CD4-positive, alpha-beta T cell treated with Interleukin-10 for 1 hour (primary cell): Measurements from ENCODE around the gene HAP1.

ENCODE experiments used
- DNase-seq: peaks from one replicate; pipeline ENCODE4 v3.0.0-alpha.2; 2020

The HAP1 gene

DNA sequence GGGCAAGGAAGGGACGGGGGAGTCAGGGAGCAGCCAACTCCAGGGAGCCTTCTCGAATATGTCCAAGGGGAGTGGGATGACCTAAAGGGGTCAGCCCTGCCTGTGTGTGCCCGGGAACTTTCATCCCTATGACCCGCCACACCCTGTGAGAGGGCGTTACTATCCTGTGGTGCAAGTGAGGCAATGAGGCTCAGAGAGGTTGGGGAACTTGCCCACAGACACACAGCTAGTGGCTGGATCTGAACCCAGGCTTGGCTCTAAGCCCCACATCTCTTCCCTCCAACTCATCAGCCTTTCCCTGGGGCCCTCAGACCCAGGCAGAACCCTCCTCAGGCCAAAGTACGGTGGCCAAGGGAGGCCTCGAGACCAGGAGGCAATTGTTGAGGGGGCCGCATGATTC lies 28.9 kb upstream of the HAP1 start:
- DNase-seq, result no peak

GRCh38 chr17:41762841-41763240 lies 28.4 kb upstream of the HAP1 start:
- no peak for DNase-seq

- no peak for DNase-seq
These were observed 27.9 kb upstream of the HAP1 start for GRCh38 chr17:41762391-41762790.

GRCh38 chr17:41760878-41761277 lies 26.4 kb upstream of the HAP1 start:
- no peak for DNase-seq

DNA sequence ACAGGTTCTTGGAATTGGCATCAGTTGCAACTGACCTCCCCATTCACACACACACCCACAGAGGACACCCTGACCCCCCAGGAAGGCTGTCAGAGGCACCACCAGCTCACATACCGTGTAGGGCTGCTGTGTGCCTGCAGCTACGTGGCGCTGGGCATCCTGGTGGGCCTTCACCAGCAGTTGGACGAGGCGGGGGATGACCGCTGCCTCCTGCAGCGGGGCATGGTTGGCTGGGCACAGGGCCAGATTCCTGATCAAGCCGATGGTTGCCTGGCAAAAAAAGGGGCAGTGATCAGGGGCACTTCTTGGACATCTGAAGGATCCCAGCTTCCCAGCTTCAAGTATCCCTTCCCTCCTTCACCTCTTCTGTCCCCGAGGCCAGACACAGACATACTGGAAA lies 24.2 kb upstream of the HAP1 start:
- no peak for DNase-seq

DNA sequence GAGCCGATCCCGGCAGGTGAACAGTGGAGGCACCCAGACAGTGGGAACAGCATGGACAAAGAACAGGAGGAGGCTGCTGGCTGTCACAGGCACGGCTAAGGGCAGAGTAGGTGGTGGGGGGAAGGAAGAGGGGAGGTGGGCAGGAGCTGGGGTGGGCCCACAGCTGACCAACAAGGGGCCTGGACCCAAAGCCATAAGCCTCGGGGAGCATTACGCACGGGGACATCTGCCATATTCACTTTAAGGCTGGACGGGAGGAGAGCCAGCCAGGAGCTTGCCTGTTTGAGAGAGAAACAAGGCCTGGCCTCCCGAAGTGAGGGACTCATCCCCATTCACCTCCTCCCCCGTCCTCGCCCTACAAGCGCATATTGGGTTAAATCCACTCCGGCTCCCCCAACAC lies 19.6 kb upstream of the HAP1 start:
- DNase-seq, result no peak

DNA sequence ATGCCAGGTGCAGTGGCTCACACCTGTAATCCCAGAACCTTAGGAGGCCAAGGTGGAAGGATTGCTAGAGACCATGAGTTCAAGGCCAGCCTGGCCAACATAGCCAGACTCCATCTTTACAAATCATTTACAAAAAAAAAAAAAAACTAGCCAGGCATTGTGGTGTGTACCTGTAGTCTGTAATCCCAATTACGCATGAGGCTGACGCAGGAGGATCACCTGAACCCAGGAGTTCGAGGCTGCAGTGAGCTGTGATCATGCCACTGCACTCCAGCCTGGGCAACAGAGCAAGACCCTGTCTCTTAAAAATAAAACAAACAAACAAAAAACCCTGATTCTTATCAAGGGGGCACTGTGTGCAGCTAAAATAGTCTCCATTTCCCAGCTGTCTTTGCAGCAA lies 16.8 kb upstream of the HAP1 start:
- no peak for DNase-seq

DNA sequence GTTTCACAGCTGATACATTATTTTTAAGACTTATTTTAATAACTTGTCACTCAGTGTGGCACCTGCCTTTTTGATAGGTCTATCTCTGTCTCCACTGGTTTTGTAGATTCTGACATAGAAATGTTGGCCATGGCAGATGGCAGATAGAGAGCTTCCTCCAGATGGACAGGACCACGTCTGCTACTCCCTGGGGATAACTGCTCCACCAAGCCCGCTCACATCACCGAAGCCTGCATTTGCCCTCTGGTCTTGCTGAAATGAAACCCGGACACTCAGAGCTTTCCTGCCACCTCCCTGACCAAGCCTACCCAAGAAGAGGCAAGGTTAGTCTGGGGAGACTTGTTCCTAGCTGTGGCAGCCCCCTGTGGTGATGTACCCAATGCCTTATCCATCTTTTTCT lies 16.4 kb upstream of the HAP1 start:
- DNase-seq, result no peak

GRCh38 chr17:41748275-41748674 lies 13.8 kb upstream of the HAP1 start:
- no peak for DNase-seq

- no peak for DNase-seq
These were observed 7.3 kb upstream of the HAP1 start for GRCh38 chr17:41741709-41742108.

GRCh38 chr17:41740506-41740905 lies 6.1 kb upstream of the HAP1 start:
- no peak for DNase-seq

DNA sequence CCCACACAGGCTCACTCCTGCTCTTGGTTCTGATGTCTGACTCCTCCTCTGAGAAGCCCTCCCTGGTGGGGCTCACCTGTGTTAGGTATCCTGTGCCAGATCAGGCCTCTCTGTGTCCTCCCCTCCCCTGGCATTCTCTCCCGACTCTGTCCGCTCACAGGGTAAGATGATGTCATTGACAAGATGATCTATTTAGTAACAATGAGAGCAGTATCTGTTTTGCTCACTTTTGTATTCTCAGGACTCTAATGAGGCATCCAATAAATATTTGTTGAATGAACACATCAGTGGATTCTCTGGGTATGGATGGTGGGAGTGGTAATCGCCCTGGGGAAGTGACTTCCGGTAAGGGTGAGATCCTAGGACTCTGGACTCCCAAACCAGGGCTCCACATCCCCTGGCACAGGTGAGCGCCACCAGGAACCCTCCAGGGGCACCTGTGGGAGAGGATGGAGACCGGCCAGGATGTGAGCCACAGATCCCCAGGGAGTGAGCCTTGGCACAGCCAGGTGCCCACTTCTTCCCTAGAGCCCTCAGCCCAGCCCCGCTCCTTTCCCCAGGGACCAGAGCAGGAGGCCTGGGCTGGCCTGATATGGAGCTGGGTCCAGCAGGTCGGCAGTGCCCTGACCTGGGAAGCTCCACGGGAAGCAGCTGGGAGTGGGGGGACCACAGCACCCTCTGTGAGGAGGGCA lies 5.4 kb upstream of the HAP1 start:
- no peak for DNase-seq

GRCh38 chr17:41738801-41739112 lies 4.3 kb upstream of the HAP1 start:
- no peak for DNase-seq

DNA sequence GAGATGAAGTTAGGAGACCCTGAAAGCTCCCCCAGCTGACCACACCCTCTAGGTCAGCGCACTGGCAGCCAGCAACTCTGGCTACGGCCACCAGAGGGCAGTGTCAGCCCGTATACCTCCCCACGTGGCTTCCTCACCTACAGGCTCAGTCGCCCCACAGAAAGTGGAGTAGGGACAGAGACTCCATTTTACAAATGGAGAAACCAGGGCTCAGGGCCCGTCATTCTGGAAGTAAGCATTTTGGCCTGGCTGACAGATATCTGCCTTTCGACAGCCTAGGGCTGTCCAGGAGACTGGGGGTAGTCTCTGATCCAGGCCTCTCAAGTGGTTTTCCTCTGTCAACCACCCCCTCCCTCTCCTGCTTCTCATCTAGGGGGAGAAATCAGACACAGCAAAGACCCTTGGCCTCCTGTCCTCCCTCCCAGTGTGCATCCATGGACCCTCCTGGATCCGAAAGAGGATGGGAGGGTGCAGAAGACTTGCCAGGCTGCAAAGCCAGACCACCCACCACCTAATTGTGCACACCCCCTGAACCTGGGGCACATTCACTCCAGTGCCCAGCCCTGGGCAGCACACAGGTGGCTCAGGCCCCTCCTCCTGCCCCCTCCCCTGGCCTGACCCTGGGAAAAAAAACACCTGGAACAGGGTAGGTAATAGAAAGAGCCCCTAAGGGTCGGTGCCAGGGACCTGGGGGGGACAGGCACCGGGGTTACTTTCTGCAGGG lies 3.8 kb upstream of the HAP1 start:
- DNase-seq, result peak; percentile 80

DNA sequence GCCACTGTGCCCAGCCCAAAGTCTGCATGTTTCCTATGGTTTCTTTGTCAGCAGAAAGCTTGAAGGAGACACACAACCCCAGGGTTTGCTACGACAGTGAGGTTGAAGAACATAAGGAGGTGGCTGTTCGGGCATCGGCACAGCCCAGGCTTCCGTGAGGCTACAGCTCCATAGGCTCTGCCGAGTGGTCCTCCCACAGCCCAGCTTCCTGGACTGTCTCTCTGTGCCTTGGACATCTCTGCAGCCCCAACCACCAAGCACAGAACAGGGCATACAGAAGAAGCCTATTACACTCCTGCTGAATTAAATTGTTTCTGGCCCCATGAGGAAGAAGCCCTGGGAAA lies 3.2 kb upstream of the HAP1 start:
- DNase-seq, result no peak

GRCh38 chr17:41736983-41737679 lies 2.7 kb upstream of the HAP1 start:
- DNase-seq, result peak; percentile 13

DNA sequence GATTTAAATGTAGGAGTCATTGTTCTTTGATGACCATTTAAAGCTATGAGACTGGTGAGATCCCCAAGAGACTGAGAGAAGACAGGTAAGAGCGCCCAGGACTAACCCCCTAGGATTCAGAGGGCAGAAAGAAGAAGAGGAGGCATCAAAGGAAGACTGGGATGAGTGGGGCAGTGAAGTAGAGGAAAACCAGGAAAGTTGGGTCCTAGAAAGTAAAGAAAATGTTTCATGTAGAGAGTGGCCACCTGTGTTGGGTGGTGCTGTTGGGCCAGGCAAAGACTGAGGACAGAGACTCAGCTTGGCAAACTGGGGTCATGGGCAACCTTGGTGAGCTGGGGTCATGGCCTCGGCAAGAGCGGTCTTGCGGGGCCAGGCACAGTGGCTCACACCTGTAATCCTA lies 1.3 kb upstream of the HAP1 start:
- DNase-seq, result no peak

- DNase-seq, result no peak
These were observed 488 bp upstream of the HAP1 start for GRCh38 chr17:41734949-41735313.

- no peak for DNase-seq
These were observed 900 bp downstream of the HAP1 start for GRCh38 chr17:41733348-41734138.

GRCh38 chr17:41731836-41732235 lies 2.6 kb downstream of the HAP1 start:
- no peak for DNase-seq

DNA sequence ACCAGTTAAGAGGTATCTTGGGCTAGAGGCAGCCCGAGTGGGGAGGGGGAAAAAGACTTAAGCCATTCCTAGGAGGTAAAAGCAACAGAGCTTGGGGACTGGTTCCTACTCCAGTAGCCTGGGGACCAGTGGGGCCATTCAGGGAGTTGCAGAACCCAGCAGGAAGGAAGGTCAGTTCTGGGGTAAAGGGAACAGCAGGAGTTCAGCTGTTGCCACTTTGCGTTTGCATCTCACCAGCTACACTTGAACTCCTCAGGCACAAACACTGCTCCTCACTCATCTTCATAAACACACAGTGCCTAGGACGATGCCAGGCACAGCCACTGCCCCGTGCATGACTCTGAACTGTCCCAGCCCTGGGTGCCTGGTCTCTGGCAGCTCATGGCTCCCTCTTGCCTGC lies 4.0 kb downstream of the HAP1 start:
- DNase-seq, result no peak

DNA sequence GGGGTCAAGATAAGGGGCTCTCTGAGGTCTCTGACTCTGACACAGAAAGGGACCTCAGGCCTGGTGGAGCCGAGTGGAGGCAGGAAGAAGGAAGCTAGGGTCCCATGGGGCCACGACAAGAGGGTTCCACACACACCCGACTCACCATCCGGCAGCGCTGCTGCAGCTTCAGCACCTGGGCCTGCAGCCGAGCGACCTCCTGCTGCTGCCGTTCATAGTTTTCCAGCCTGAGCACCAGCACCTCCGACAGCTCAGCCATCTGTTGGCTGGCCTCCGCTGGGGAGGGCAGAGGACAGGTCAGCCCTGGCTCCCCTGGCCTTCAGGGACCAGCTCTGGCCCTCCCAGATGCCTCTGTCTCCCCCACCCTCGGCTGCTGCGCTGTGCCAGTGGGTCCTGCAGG lies 6.4 kb downstream of the HAP1 start:
- DNase-seq, result no peak

DNA sequence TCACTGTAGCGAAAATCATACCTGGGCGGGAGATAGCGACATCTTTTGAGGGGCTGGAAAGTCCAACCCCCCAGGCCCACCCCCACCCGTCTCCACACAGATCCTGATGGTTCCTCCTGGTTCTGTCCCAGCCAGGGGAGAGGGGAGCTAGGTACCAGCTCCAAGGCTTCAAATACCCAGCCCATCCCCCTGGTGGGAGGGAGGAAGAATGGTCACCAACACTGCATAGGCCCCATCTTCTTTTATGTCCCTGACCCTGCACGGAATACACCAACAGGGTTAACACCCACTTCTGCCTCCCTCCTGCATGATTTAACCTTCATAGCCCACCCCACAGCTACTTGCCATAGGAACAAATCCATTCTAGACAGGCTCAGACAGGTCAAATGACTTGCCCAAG lies 9.3 kb downstream of the HAP1 start:
- DNase-seq, result no peak
